Measurements from ENCODE around the gene CYP1A1.

CYP1A1 gene

GRCh38 chr15:74768771-74769342 is 43.5 kb upstream of the CYP1A1 start:
- TF ChIP-seq CTCF (IDR thresholded peaks at IDR 0.05; ENCODE audit: low read depth, low read length, missing control alignments), result peak; percentile 75
- in situ Hi-C loops (cut with HindIII; ENCODE audit: low sequenced_read_pairs), result loop anchor here (5.0 kb wide), 2 partner anchors 137 to 183 kb away; no protein-coding TSS in a partner anchor
- H3K4me3 ChIP-seq (ENCODE audit: low read depth, low read length), result no peak overlapping the region
- no peak for DNase-seq (ENCODE audit: low read depth)

DNA sequence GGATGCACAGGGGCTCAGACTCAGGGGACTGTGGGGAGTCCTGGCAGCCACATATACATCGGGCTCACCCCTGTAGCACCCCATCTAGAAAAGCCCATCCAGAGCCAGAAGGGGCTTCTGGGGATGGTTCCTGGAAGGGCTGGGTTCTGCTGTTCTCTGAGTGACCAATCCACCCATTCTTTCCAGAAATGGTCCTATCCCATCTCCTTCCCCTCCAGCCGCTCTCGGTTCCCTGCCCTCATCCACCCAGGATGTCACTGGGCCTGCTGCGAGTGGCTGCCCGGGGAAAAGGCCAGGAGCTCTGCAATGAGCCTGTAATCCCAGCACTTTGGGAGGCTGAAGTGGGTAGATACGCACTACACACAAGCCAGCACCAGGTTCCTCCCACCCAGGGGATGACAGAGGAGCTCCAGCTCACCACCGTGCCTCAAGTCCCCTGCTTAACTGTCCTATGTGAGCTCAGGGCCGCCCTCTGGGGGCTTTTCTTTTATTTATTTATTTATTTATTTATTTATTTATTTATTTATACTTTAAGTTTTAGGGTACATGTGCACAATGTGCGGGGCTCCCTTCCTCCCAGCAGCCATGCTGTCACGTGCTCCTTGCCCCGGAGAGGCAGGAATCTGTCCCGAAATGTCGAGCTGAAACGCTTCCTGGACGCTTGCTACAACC is 42.9 kb upstream of the CYP1A1 start:
- TF ChIP-seq CTCF (IDR thresholded peaks at IDR 0.05; ENCODE audit: low read depth, low read length, missing control alignments), result no peak
- no peak overlapping the region for H3K4me3 ChIP-seq (ENCODE audit: low read depth, low read length)
- in situ Hi-C loops (cut with HindIII; ENCODE audit: low sequenced_read_pairs), result loop anchor here (5.0 kb wide), 2 partner anchors 136 to 184 kb away; no protein-coding TSS in a partner anchor
- no peak for DNase-seq (ENCODE audit: low read depth)

DNA sequence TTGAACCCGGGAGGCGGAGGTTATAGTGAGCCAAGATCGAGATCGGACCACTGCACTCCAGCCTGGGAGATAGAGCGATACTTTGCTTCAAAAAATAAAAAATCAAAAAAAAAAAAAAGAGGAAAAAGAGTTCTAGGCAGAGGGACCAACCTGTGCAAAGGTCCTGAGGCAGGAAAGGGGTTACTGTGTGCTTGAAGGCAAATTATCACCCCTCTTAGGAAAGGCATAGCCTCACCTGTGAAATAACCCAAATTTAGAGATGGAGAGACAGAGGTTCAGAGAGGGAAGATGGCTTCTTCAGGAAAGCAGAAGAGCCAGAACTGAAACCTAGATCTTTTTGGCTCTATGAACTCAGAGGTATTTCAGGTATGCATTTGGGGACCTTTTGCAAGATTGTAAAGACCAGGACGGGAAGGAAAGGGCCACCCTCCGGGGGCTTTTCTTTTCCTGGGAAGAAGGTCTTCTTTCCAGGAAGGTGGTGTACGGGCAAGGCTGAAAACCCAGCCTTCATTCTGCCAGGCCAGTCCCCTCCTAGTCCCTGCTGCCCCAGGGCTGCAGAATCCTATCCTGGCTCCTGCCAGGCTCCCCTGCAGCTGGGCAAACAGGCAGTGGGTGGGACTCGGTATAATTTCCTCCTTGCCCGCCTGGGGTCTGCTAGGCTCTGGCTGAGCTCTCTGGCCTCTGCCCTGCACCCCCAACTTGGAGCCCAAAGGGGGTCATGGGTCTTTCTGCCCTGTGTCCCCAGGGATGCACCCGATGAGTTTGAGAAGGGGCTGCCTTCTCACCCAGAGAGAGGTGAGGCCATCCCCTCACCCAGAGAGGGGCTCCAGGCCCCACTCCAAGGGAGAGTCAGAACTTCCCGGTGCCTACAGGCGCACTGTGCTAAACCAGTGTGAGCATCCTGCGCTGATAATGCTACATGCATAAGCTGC is 42.1 kb upstream of the CYP1A1 start:
- no peak for DNase-seq (ENCODE audit: low read depth)
- no peak for TF ChIP-seq CTCF (IDR thresholded peaks at IDR 0.05; ENCODE audit: low read depth, low read length, missing control alignments)
- H3K4me3 ChIP-seq (ENCODE audit: low read depth, low read length), result no peak overlapping the region
- in situ Hi-C loops (cut with HindIII; ENCODE audit: low sequenced_read_pairs), result loop anchor here (5.0 kb wide), 2 partner anchors 135 to 185 kb away; no protein-coding TSS in a partner anchor

DNA sequence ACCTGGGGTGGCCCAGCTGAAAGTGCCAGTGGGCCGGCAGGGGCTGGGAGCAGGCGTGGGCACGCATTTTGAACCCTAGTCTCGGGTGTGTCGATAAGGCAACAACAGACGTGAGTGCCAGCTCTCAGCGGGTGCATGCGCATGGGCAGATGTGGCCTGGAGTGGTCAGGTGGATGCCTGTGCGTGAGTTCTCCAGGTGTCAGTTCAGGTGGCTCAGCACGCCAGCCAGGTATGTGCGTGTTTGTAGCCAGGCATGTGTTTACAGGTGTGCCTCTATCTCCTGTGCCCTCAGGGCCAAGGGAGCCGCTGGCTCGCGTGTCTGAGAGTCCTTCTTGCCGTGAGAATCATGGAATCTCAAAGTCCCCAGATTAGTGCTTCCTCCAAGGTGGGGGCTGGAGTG is 38.1 kb upstream of the CYP1A1 start:
- no peak overlapping the region for H3K4me3 ChIP-seq (ENCODE audit: low read depth, low read length)
- no peak for TF ChIP-seq CTCF (IDR thresholded peaks at IDR 0.05; ENCODE audit: low read depth, low read length, missing control alignments)
- no peak for DNase-seq (ENCODE audit: low read depth)
- in situ Hi-C loops (cut with HindIII; ENCODE audit: low sequenced_read_pairs), result no loop called here

DNA sequence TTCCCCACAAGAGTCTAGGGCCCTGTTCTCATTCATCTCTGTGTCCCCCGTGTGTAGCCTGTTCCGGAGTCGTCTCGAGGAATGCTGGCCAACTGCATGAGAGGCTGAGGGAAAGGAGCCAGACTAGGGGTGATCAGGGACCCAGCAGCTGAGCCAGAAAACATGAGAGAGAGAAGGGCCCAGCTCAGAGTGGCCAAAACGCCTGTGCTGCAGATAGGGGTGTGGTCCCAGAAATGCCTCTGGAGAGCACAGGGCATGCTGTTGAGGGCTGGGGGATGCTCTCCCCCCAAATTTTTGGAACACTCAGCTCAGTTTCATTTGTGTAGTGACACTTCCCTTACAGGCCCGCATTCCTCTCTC is 37.4 kb upstream of the CYP1A1 start:
- TF ChIP-seq CTCF (IDR thresholded peaks at IDR 0.05; ENCODE audit: low read depth, low read length, missing control alignments), result no peak
- no peak overlapping the region for H3K4me3 ChIP-seq (ENCODE audit: low read depth, low read length)
- in situ Hi-C loops (cut with HindIII; ENCODE audit: low sequenced_read_pairs), result no loop called here
- DNase-seq (ENCODE audit: low read depth), result no peak

DNA sequence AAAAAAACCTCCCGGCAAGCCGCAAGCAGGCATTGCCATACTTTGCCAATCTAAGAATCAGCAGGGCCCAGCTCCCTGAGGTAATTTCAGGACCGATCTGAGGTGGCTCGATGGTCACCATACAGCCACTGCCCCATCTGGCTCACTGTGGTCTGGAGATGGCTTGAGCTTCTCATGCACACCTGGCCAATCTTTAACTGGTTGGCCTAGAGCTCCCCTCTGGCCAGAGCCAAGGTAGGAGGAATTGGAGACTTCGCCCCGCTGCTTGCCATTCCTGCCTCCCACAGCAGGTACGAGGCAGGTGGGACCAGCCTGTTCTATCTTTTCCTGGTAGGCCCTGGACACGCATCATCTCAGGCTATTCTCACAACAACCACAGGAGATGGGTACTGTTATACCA is 33.4 kb upstream of the CYP1A1 start:
- in situ Hi-C loops (cut with HindIII; ENCODE audit: low sequenced_read_pairs), result no loop called here
- no peak for TF ChIP-seq CTCF (IDR thresholded peaks at IDR 0.05; ENCODE audit: low read depth, low read length, missing control alignments)
- H3K4me3 ChIP-seq (ENCODE audit: low read depth, low read length), result no peak overlapping the region
- DNase-seq (ENCODE audit: low read depth), result no peak

Measured in astrocyte of the cerebellum (primary cell).